ENCODE measurements around the gene GUCD1.

Gene GUCD1

GRCh38 chr22:24589518-24590030 lies 34.6 kb upstream of the GUCD1 start:
- no peak for DNase-seq

- DNase-seq = no peak
Measured at GRCh38 chr22:24588757-24589481, 34.0 kb upstream of the GUCD1 start.

- peak; percentile 48 for DNase-seq
Measured at GRCh38 chr22:24588381-24588756, 33.4 kb upstream of the GUCD1 start.

GRCh38 chr22:24587948-24588347 lies 33.0 kb upstream of the GUCD1 start:
- DNase-seq = no peak

DNA sequence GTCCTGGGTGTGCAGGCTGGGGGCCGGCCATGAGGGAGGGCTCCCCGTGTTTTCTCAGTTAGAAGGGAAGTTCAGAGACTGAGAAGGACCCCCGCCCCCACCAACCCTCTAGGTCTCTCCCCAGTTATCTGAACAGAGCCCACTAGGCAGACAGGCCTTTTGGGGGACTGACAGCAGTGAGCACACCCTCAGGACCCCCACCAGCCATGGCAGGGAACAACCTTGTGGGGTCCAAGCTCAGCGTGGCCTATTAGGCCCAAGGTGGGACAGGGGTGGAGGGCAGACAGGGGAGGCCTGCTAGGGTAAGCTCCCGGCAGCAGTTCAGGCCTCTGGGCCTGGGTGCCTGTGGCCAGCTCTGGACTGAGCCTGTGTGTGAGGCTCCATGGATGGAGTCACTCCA lies 32.3 kb upstream of the GUCD1 start:
- no peak for DNase-seq

DNA sequence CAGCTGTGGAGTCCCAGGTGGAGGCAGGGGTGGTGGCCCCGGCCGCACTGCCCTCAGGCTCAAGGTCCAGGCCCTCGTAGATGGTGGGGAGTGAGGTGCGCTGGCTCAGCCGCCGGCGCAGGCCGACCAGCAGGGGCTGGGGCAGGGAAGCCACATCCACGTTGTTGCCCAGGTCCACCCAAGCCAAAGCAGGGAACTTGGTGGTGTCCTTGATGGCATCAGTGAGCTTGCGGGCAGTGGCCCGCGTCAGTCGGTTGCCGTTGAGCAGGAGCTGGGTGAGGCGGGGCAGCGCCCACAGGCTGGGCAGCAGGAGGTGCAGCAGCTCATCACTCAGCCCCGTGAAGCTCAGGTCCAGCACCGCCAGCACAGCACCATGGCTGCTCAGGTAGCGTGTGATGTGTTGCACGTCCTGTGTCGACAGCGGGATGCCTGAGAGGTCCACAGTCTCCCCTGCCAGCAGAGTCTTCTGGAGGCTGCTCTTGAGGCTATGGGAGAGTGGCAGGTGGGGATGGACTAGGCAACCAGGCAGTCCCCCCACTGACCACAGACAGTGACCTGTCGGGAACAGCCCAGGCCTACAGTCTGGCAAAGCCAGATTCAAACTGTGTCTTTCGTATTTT lies 31.1 kb upstream of the GUCD1 start:
- DNase-seq = no peak

- no peak for DNase-seq
Measured at GRCh38 chr22:24585461-24585860, 30.5 kb upstream of the GUCD1 start.

DNA sequence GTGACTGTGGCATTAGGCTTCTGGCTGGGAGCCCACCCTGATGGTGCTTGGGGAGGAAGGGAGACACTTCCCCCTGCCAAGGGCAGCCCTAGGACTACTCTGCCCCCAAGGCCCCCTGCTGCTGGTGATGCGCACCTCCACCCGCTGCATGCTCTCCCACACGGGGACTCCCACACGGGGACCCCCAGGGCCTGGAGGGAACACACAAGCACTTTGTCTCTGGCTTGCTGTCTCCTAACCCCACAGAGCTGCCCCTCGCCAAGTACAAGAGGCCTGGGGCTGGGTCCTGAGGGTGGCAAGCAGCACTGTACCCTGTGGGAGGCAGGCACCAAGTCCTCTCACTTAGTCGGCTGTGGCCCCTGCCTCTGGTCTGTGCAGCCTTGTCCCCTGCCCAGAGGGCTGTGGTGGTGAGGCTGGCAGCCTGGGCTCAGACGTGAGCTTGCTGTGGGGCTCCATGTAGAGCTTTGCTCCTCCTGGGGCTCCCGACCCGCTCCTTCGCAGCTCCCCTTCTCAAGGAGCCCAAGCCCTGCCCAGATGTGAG lies 30.0 kb upstream of the GUCD1 start:
- DNase-seq = peak; percentile 20

DNA sequence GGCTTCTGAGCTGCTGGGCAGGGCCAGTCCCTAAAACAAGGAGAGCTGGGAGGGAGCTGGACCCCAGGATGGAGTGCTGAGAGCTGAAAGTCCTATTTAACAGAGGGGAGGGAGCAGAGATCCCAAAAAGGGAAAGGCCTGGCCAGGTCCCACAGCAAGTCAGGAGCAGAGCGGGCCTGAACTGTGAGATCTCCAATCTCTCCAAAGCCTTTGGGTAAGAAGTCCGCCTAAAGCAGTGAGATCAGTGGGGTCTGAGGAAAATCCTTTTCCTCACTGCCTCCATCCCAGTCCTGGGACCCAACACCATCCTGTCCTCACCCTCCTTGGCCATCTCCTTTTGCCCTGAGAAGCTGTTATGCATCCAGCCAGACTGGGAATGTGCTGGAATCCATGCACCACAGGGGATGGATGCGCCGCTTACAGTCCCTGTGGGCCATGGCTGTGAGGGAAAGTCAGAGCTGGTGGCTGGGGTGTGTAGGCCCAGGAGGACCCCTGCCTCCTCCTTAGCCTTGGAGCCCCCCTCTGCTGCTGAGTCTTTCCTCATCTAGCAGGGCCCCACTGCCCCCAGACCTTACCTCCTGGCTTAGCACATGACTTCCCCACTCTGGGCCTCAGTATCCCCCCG lies 29.3 kb upstream of the GUCD1 start:
- no peak for DNase-seq

- peak; percentile 42 for DNase-seq
Measured at GRCh38 chr22:24583221-24584165, 28.6 kb upstream of the GUCD1 start.

- DNase-seq = peak; percentile 19
Measured at GRCh38 chr22:24582056-24582814, 27.3 kb upstream of the GUCD1 start.

DNA sequence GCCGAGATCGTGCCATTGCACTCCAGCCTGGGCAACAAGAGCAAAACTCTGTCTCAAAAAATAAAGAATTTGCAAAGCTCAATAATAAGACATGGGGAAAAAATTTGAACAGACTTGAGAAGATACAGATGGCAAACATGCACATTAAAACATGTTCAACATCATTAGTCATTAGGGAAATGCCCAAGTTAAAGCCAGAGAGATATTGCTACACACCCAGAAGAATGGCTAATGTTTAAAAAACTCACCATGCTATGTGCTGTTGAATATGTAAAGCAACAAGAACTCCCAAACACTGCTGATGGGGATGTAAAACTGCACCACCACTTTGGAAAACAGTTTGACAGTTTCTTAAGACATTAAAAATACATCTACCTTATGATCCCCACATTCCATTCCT lies 25.3 kb upstream of the GUCD1 start:
- no peak for DNase-seq

DNA sequence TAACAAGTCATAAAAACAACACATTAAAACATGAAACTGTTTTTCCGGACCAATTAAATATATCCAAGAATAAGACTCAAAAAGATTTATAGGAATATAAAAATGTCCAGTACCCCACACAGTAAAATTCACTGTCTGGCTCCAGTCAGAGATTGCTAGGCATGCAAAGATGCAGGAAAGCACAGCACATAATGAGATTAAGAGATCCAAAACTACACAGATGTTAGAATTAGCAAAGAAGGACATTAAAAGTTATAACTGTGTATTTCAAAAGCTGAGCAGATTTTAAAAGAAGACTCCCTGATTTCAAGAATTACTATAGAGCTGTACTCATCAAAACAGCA lies 24.3 kb upstream of the GUCD1 start:
- DNase-seq = no peak

GRCh38 chr22:24578355-24579257 lies 23.7 kb upstream of the GUCD1 start:
- no peak for DNase-seq

DNA sequence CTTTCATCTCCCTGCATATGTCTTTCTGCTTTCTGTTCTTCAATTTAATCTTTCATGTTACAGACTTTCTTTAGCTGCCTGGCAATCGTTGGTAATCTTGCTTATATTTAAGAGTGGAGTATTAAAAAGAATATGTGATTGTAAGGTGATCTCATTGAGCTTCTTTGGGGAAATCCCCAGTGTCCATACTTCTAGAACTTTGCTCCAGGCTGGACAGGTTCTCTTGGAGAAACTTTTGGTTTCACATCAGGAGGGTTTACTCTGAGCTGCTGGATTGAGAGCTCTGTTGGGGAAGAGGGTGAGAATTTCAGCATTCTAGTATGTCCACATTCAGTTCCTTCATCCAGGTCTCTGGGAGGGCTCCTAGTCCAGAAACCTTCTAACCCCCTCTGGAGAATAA lies 21.8 kb upstream of the GUCD1 start:
- no peak for DNase-seq

GRCh38 chr22:24571266-24571665 lies 16.3 kb upstream of the GUCD1 start:
- no peak for DNase-seq

GRCh38 chr22:24567668-24568067 lies 12.7 kb upstream of the GUCD1 start:
- no peak for DNase-seq

DNA sequence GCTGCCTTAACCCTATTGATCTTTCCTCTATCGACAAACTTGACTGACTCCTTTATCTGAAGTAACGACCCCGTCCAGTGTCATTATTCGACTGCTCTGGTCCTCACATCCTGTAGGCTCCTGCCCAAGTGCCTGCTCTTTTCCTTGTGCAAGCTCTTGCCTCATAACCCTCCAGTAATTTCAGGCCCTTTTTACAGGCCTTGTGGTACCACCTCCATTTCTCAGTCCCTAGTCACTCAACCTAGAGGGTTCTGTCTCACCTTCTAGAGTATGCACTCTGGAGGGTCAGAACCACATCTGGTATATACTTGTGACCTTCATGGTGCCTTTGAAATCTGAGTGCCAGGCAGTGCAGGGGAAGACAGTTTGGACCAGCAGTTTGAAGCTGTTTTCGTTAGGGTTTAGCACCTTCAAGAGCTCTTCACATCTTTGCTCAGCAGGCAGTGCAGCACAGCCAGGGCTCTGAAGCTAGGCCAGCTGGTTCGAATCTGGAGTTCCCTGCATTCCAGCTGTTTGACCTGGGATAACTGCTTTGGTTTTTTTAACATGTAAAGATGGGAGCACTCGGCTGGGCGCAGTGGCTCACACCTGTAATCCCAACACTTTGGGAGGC lies 12.1 kb upstream of the GUCD1 start:
- DNase-seq = no peak

- no peak for DNase-seq
Measured at GRCh38 chr22:24565077-24565476, 10.1 kb upstream of the GUCD1 start.

DNA sequence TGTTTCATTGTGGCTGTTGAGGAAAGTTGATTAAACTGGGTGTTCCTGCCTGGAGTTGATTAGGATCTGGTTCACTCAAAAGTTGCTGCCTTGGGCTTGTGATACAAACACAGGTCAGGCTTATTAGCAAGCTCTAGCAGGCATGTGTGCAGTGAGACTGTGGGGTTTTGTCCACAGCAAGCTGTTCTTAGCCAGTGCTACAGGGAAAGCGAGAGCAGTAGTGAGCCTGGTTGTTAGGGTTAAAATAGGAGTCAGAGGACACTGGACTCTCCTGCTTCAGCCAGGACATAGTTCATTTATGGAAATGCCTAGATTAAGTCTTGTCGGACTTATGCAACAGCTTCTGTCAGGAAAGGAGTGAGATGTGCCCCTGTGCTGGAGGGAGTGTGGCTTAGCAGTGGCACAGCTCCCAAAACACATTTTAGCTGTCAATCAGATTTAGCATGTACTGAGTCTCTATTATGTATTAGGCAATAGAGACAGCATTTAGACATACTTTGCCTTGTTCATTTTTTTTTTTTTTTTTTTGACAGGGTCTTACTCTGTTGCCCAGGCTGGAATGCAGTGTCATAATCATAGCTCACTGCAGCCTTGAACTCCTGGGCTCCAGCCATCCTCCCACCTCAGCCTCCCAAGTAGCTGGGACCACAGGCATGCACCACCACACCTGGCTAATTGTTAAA lies 9.6 kb upstream of the GUCD1 start:
- no peak for DNase-seq

Measured in femur (tissue), 1 donor.